ENCODE measurements around the gene KCNH2. TPM values are rescaled to one million over a fixed set of nuclear protein-coding genes. Genes with fewer than 3 reads are reported as not detected.
A peak's percentile ranks its signal among the peaks of the same experiment; 100 is the strongest.

The KCNH2 gene
- total and polyA plus RNA-seq, 10 of the 15 experiments (the other 5 are each of a cell fraction or from before 2014, with no cell fraction given): 0.04 to 0.24 (median 0.17) TPM; not detected in 6

- TF ChIP-seq ZBTB4 (CRISPR knock-in tag; IDR thresholded peaks at IDR 0.05) (no peak), USF1 (IDR thresholded peaks at IDR 0.05; ENCODE audit: borderline replicate concordance, extremely low read length, insufficient read depth, low read depth, low read length) (peak; percentile 30), LARP7 (IDR thresholded peaks at IDR 0.05) (peak; percentile 62; the same call in 1 of the 2 replicates), TCF3 (IDR thresholded peaks at IDR 0.05; ENCODE audit: borderline replicate concordance, insufficient read depth, low read depth, low read length) (no peak), MEF2A (IDR thresholded peaks at IDR 0.05; ENCODE audit: insufficient read depth, low read depth, low read length) (no peak), YY1 (IDR thresholded peaks at IDR 0.05; ENCODE audit: low read depth, low read length) (peak; percentile 71)
Observed at GRCh38 chr7:151013733-151014497, 35.8 kb upstream of the KCNH2 start (continued).

GRCh38 chr7:151013356-151013732, 35.2 kb upstream of the KCNH2 start:
- FAIRE-seq (no peak), DNase-seq (ENCODE audit: low read depth, low spot score) (no peak), ATAC-seq (no peak)
- H3K9me3 ChIP-seq (replicated peaks; ENCODE audit: control insufficient read depth, insufficient read depth, low read length): no peaks in the 10 kb centered on the region
- BruUV-seq (replicated peaks): no TSS peak
- no peak overlapping the region for H2AFZ ChIP-seq (ENCODE audit: control insufficient read depth, low read depth, low read length)
- no peaks in the 10 kb centered on the region for H3K36me3 ChIP-seq (ENCODE audit: control insufficient read depth in 2 of 2, insufficient read depth in 2 of 2, low read length in 1 of 2)
- H3K79me2 ChIP-seq (ENCODE audit: control insufficient read depth, insufficient read depth, low read length): no peaks in the 10 kb centered on the region
- peaks cover 0 to 1% of the 10 kb centered on the region in 2 experiments; a peak in 2 of 4 replicates for H3K27me3 ChIP-seq (replicated peaks in 1 of 2; ENCODE audit: control insufficient read depth in 2 of 2, insufficient read depth in 2 of 2, low read length in 1 of 2)
- no peaks in the 10 kb centered on the region for H4K20me1 ChIP-seq (ENCODE audit: control insufficient read depth, insufficient read depth)
- intact Hi-C loops (cut with micrococcal nuclease; ENCODE audit: unreplicated experiment) (loop anchor here (5.0 kb wide), 1 partner anchor 99 kb away; no protein-coding TSS in a partner anchor), in situ Hi-C loops (cut with MboI) (no loop called here)
- ChIA-PET POLR2A (no interaction called here), CTCF (interaction anchor here (1.3 kb wide), 1 partner anchor 97 kb away, joined by 3 read pairs; no protein-coding TSS in a partner anchor), RAD21 (ENCODE audit: unreplicated experiment) (no interaction called here), SMC1A (ENCODE audit: uncharacterized antibody, unreplicated experiment) (no interaction called here)
- TF ChIP-seq BMI1 (IDR thresholded peaks at IDR 0.05; ENCODE audit: borderline replicate concordance) (no peak), ATF7 (IDR thresholded peaks at IDR 0.05; ENCODE audit: low read depth) (no peak), PAX5 (IDR thresholded peaks at IDR 0.05; ENCODE audit: borderline replicate concordance, low read depth, low read length) (no peak), NR2C2 (IDR thresholded peaks at IDR 0.05; ENCODE audit: borderline replicate concordance, control insufficient read depth, insufficient read length, low read depth) (no peak), RAD51 (IDR thresholded peaks at IDR 0.05) (no peak), SREBF2 (IDR thresholded peaks at IDR 0.05; ENCODE audit: low read length) (no peak), PKNOX1 (IDR thresholded peaks at IDR 0.05) (no peak), SUZ12 (IDR thresholded peaks at IDR 0.05; ENCODE audit: unreplicated experiment) (no peak), NBN (IDR thresholded peaks at IDR 0.05) (no peak), POLR2A (IDR thresholded peaks at IDR 0.05; ENCODE audit: low read depth, low read length) (no peak)
- no peak overlapping the region for H3K27ac ChIP-seq (ENCODE audit: control insufficient read depth, insufficient read depth)
- H3K4me2 ChIP-seq (ENCODE audit: control insufficient read depth, insufficient read depth): 0 out of 2 replicates have a peak overlapping the region, but pooled peaks have one; percentile 3
- peaks cover 7% of the 10 kb centered on the region for H3K4me1 ChIP-seq (ENCODE audit: control insufficient read depth, insufficient read depth, low read length)
- 70% methylated on average over 6 of the region's 26 CpGs for WGBS (ENCODE audit: insufficient coverage, insufficient replicate concordance, low lambda C conversion rate, missing lambda C conversion rate)
- H3K4me3 ChIP-seq: no peak overlapping the region
- H3K9ac ChIP-seq (ENCODE audit: control insufficient read depth, insufficient read depth, low read length): no peak overlapping the region
